ENCODE measurements around the gene CCER1.

DNA sequence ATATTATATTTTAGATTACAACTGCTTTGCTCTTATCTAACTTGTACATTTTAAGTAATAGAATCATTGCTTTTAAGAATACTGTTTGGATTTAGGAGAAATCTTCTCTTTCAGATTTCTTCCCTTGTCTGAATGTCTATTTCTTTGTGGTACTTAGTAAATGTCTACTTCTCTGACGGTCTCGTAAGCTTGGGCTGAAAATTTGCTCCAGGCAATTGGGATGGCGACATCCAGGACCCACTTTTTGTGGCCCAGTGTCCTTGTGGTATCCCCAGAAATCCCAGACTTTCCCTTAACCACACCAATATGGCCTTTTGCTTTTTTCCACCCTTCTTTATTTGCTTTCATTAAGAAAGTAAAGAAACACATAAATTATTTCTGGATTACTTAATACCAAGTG is 24.0 kb upstream of the CCER1 start:
- TF ChIP-seq CTCF (IDR thresholded peaks at IDR 0.05): no peak
- no peak for TF ChIP-seq POLR2A (IDR thresholded peaks at IDR 0.05)

Measured in heart left ventricle (tissue), 13 donors.